GM18951 (cell line): ENCODE data around the gene RAMP2.
"Not testable (repeated sequence)": the region's sequence is repeated elsewhere in the genome, so short reads cannot be mapped to it uniquely, and the experiment has no call there.

ENCODE experiments used
- POLR2A ChIP-seq: IDR thresholded peaks from 4 replicates; pipeline ENCODE4 v1.6.1; 2011; ENCODE audit warnings: mild to moderate bottlenecking; ENCODE audit not compliant: insufficient read length, insufficient read depth; ENCODE audit errors: extremely low read depth
- in situ Hi-C: fragments of 300-500 bp; cut with MboI; formaldehyde crosslinking; loops from one replicate; pipeline ENCODE4 v1.12.0; 2022; ENCODE audit warnings: low sequenced_read_pairs, mixed read lengths, inconsistent platforms; ENCODE audit not compliant: unreplicated experiment

The RAMP2 gene

DNA sequence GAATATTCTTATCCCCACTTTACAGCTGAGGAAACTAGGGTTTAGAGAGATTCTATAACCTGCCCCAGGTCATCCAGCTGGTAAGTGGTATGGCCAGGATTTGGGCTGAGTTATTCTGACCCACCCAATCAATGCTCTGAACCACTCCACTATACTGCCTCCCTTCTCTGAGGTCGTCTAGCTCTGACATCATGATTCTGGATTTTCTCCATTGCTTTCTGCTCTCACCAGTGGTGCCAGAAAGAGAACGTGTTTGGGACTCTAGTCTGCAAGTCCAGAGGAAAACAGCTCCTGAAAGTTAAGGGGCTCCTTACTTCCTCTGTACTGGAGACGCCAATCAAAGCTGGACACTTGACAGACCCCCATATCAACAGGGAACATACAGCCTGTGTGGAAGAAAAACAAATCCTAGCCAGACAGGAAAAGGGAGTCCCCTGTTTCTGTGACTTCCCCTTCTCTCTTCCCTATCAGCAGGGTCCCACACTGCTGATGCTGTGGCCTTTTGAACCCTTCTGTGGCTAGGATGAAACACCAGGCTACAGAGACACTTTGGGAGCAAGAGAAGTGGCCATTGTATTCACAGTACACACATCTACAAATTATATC lies 10.2 kb upstream of the RAMP2 start:
- TF ChIP-seq POLR2A = no peak
- in situ Hi-C loops = no loop called here

- TF ChIP-seq POLR2A = no peak
- in situ Hi-C loops = no loop called here
Observed at GRCh38 chr17:42751628-42752027, 9.4 kb upstream of the RAMP2 start.

- in situ Hi-C loops = no loop called here
- TF ChIP-seq POLR2A = no peak
Observed at GRCh38 chr17:42754782-42755181, 6.2 kb upstream of the RAMP2 start.

DNA sequence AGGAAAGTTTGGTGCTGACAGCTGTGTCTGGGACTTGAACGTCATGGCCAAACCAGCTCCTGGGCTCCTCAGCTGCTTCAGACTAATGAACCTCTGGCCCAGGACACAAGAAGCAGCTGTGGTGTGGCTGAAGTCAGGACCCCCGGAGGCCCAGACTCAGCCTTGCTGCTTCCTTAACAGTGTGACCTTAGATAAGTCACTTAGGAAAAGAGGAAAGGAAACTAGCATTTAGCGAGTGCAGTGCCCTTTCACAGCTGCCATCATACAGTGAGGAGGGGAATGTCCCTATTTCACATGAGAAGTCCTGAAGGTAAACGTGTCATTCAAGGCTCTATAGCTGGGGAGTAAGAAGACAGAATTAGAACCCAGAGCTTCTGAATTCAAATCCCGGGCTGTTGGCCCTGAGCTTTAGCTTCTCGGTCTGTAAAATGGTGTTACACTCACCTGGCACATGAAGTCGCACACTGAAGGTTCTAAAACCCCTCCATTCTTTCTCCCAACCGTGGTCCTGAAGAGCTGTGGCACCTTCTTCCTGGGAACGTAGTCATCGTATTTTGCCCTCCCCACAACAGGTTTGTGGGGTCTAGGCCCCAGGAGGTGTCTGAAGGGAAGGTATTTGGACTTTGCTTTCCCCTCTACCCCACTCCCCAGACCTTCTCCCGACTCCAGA lies 910 bp upstream of the RAMP2 start:
- in situ Hi-C loops = no loop called here
- TF ChIP-seq POLR2A = no peak

DNA sequence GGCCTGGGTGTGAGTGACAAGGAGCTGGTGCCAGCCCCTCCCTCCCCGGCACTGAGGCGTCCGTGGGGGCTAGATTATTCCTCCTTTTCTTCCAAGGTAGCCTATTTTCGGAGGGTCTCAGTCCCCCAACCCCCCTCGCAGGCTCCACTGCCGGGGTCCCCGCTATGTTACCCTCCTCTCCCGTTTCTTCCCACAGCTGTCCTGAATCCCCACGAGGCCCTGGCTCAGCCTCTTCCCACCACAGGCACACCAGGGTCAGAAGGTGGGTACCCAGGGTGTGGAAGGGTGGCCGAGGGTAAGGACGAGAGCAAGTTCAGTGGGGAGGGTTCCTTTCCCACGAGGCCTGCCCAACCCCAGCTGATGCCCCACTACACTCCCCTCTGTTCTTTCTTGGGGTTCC lies 611 bp downstream of the RAMP2 start:
- TF ChIP-seq POLR2A = no peak
- in situ Hi-C loops = no loop called here

DNA sequence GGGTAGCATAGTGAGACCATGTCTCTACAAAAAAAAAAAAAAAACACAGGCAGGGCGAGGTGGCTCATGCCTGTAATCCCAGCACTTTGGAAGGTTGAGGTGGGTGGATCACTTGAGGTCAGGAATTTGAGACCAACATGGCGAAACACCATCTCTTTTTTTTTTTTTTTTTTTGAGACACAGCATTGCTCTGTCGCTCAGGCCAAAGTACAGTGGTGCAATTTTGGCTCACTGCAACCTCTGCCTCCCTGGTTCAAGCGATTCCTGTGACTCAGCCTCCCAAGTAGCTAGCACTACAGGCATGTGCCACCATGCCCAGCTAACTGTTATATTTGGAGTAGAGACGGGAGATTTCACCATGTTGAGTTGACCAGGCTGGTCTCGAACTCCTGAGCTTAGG lies 5.1 kb downstream of the RAMP2 start:
- in situ Hi-C loops = no loop called here
- TF ChIP-seq POLR2A = no peak

DNA sequence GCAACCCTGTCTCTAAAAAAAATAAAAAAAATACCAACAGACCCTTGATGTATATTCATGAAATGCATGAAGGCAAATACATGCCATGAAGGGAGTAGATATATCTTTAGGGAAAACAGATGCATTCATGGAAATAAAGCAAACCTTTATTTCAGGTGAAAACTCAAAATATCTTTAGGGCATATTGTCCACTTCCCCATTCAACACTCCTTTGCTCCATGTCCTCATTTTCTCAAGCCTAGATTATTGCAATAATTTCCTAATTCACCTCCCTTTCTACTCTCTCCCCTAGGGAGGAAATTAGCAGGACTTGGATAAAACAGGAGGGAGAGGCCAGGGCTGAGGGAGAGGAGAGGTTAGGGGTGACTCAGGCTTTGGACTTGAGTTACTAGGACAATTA lies 6.5 kb downstream of the RAMP2 start:
- in situ Hi-C loops = no loop called here

DNA sequence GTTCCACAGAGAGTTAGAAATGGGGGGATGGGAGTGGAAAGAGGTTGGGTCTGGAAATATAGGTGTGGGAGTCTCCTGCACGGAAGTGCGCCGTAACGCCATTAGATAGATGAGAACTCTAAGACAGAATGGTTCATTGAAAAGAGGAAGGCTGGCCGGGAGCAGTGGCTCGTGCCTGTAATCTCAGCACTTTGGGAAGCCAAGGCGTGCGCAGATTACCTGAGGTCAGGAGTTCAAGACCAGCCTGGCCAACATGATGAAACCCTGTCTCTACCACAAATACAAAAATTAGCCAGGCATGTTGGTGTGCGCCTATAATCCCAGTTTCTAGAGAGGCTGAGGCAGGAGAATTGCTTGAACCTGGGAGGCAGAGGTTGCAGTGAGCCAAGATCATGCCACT lies 7.0 kb downstream of the RAMP2 start:
- in situ Hi-C loops = not testable (repeated sequence)

More for the DNA sequence above, 6.5 kb downstream of the RAMP2 start:
- TF ChIP-seq POLR2A = no peak

GRCh38 chr17:42769964-42770363 lies 8.9 kb downstream of the RAMP2 start:
- in situ Hi-C loops = not testable (repeated sequence)

DNA sequence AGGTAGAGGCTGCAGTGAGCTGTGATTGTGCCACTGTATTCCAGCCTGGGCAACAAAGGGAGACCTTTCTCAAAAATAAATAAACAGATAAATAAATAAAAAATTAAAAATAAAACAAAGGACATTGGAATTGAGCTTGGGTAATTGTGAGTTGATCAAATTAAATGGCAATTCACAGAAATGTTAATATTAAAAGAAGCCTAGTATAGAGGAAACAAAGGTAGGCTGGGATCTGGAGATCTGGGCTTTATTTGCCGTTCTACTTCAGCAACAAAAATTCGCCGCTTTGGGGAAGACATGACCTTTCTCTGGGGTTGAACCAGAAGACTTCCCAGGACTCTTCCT lies 11.9 kb downstream of the RAMP2 start:
- in situ Hi-C loops = no loop called here

DNA sequence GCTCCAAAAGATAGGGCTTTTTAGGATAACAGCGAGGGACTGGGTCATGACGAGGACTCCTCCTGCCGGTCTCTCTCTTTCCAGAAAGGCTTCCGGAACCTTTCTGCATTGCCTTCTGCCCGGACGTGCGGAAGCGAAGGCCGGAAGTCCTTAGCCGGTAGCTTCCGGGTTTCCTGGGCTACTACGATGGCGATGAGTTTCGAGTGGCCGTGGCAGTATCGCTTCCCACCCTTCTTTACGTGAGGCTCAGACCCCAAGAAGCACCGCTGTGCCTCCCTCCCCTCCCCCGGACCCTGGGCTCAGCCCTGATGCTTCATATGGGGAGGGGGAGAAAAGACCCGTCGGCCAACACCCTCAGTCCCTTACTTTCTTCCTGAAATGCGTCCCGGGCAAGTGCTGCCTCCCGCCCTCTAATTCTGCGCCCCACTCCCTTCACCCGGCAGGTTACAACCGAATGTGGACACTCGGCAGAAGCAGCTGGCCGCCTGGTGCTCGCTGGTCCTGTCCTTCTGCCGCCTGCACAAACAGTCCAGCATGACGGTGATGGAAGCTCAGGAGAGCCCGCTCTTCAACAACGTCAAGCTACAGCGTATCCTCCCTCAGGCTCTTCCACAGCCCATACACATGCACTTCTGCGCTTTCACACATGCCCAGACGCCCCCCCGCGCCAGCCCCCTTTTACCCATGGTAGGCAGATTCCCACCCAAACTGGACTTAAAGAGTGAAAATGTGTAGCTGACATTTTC lies 12.4 kb downstream of the RAMP2 start, which contains the start of gene VPS25:
Gene VPS25 (plus strand): TSS at position 160 of the 746 bp plus-strand sequence. CDS start 27 bp downstream, at position 187.
- peak; percentile 93 for TF ChIP-seq POLR2A
- in situ Hi-C loops = no loop called here

More for the DNA sequence above, 11.9 kb downstream of the RAMP2 start:
- no peak for TF ChIP-seq POLR2A

- TF ChIP-seq POLR2A = no peak
- in situ Hi-C loops = no loop called here
Observed at GRCh38 chr17:42774066-42774745, 13.2 kb downstream of the RAMP2 start.

- in situ Hi-C loops = no loop called here
- no peak for TF ChIP-seq POLR2A
Observed at GRCh38 chr17:42775534-42776098, 14.6 kb downstream of the RAMP2 start.

- in situ Hi-C loops = no loop called here
- no peak for TF ChIP-seq POLR2A
Observed at GRCh38 chr17:42778570-42778969, 17.5 kb downstream of the RAMP2 start.
